HEK293 (cell line): ENCODE measurements around the gene RASEF.

ENCODE experiments used
- CTCF ChIA-PET: fragments of 350-600 bp; formaldehyde crosslinking; extraction: SDS; loops from one replicate; lab custom pipeline; 2021; ENCODE audit warnings: antibody characterized with exemption; lab: Yijun Ruan, JAX
- POLR2A ChIA-PET: fragments of 300-600 bp; formaldehyde crosslinking; extraction: SDS; loops from one replicate; lab custom pipeline; 2020; ENCODE audit warnings: antibody characterized with exemption, inconsistent platforms; lab: Yijun Ruan, JAX
- H3K27ac ChIP-seq: fragments of 200-500 bp; sonication (Bioruptor generic); 2 replicates; pipeline ENCODE4 v1.5.1; 2014; ENCODE audit warnings: low read depth, low read length, control low read depth, inconsistent platforms; ENCODE audit errors: extremely low read depth
- H3K36me3 ChIP-seq, 2 experiments: fragments of 200-500 bp in 1 of 2; sonication (Bioruptor generic) in 1 of 2; 1 replicate in 1 of 2; 2 replicates in 1 of 2; pipeline ENCODE4 v1.5.1; 2014 to 2017; ENCODE audit warnings: inconsistent platforms in 2 of 2, low read length in 2 of 2; ENCODE audit not compliant: control insufficient read depth in 2 of 2, insufficient read depth in 1 of 2
- H3K4me1 ChIP-seq: fragments of 200-500 bp; sonication (Bioruptor generic); 2 replicates; pipeline ENCODE4 v1.5.1; 2014; ENCODE audit warnings: mild to moderate bottlenecking, low read length, inconsistent platforms; ENCODE audit not compliant: control insufficient read depth, insufficient read depth
- H3K4me3 ChIP-seq: 2 replicates; pipeline ENCODE4 v1.5.1; 2011; ENCODE audit warnings: low read depth, mild to moderate bottlenecking, control low read depth, low read length, moderate library complexity
- H3K9me3 ChIP-seq: fragments of 200-500 bp; sonication (Bioruptor generic); 2 replicates; pipeline ENCODE4 v1.5.1; 2014; ENCODE audit warnings: low read depth, low read length, inconsistent platforms; ENCODE audit not compliant: control insufficient read depth, insufficient read depth
- FEZF1 ChIP-seq: fragments of 450-650 bp; formaldehyde crosslinking; IDR thresholded peaks from 2 replicates; pipeline ENCODE4 v1.5.1; 2016; ENCODE audit warnings: missing biosample characterization, missing genetic modification characterization
- GLI2 ChIP-seq: fragments of 450-650 bp; formaldehyde crosslinking; IDR thresholded peaks from 2 replicates; pipeline ENCODE4; 2017; ENCODE audit warnings: missing biosample characterization, missing genetic modification characterization, low read depth, borderline replicate concordance
- KLF1 ChIP-seq: fragments of 450-650 bp; formaldehyde crosslinking; IDR thresholded peaks from 2 replicates; pipeline ENCODE4 v1.5.1; 2016; ENCODE audit warnings: missing biosample characterization, missing genetic modification characterization
- WT1 ChIP-seq: fragments of 450-650 bp; formaldehyde crosslinking; IDR thresholded peaks from 2 replicates; pipeline ENCODE4 v1.5.1; 2016; ENCODE audit warnings: missing biosample characterization, missing genetic modification characterization
- ZBTB48 ChIP-seq: fragments of 450-650 bp; formaldehyde crosslinking; IDR thresholded peaks from 2 replicates; pipeline ENCODE4 v1.5.1; 2016; ENCODE audit warnings: missing biosample characterization, missing genetic modification characterization
- ZFHX2 ChIP-seq: fragments of 450-650 bp; formaldehyde crosslinking; conservative IDR thresholded peaks from 2 replicates; pipeline ENCODE4 v1.5.1; 2016; ENCODE audit warnings: missing biosample characterization, missing genetic modification characterization
- ZFP3 ChIP-seq: fragments of 450-650 bp; formaldehyde crosslinking; IDR thresholded peaks from 2 replicates; pipeline ENCODE4 v1.5.1; 2016; ENCODE audit warnings: low read depth, missing biosample characterization, missing genetic modification characterization
- ZFP37 ChIP-seq: fragments of 450-650 bp; formaldehyde crosslinking; IDR thresholded peaks from 2 replicates; pipeline ENCODE4 v1.5.1; 2016; ENCODE audit warnings: missing biosample characterization, missing genetic modification characterization
- ZNF121 ChIP-seq: fragments of 450-650 bp; formaldehyde crosslinking; IDR thresholded peaks from 2 replicates; pipeline ENCODE4 v1.5.1; 2016; ENCODE audit warnings: missing biosample characterization, missing genetic modification characterization
- ZNF248 ChIP-seq: fragments of 450-650 bp; formaldehyde crosslinking; IDR thresholded peaks from 2 replicates; pipeline ENCODE4 v1.5.1; 2017; ENCODE audit warnings: missing biosample characterization, missing genetic modification characterization
- ZNF544 ChIP-seq: fragments of 450-650 bp; formaldehyde crosslinking; IDR thresholded peaks from 2 replicates; pipeline ENCODE4 v1.5.0; 2017; ENCODE audit warnings: missing biosample characterization, missing genetic modification characterization
- ZNF560 ChIP-seq: fragments of 450-650 bp; formaldehyde crosslinking; IDR thresholded peaks from 2 replicates; pipeline ENCODE4 v1.5.1; 2017; ENCODE audit warnings: missing biosample characterization, missing genetic modification characterization, borderline replicate concordance
- ZNF626 ChIP-seq: fragments of 450-650 bp; sonication (Bioruptor Pico); formaldehyde crosslinking; IDR thresholded peaks from 2 replicates; pipeline ENCODE4 v1.5.1; 2018; ENCODE audit warnings: missing biosample characterization, missing genetic modification characterization, inconsistent platforms
- ZNF654 ChIP-seq: fragments of 450-650 bp; formaldehyde crosslinking; IDR thresholded peaks from 2 replicates; pipeline ENCODE4 v1.5.1; 2016; ENCODE audit warnings: low read depth, missing biosample characterization, missing genetic modification characterization
- ZNF776 ChIP-seq: fragments of 450-650 bp; formaldehyde crosslinking; IDR thresholded peaks from 2 replicates; pipeline ENCODE4 v1.5.0; 2017; ENCODE audit warnings: missing biosample characterization, missing genetic modification characterization, borderline replicate concordance
- ZSCAN16 ChIP-seq: fragments of 450-650 bp; formaldehyde crosslinking; IDR thresholded peaks from 2 replicates; pipeline ENCODE4 v1.5.1; 2016; ENCODE audit warnings: missing biosample characterization, missing genetic modification characterization
- TF ChIP-seq, protein P1 (sequence below): fragments of 450-650 bp; formaldehyde crosslinking; IDR thresholded peaks from 2 replicates; pipeline ENCODE4 v1.5.1; 2016; ENCODE audit warnings: missing biosample characterization, missing genetic modification characterization
- TF ChIP-seq, protein P2 (sequence below): fragments of 450-650 bp; formaldehyde crosslinking; conservative IDR thresholded peaks from 2 replicates; pipeline ENCODE4 v1.5.1; 2016; ENCODE audit warnings: low read depth, missing biosample characterization, missing genetic modification characterization
- TF ChIP-seq, protein P3 (sequence below): fragments of 450-650 bp; formaldehyde crosslinking; IDR thresholded peaks from 2 replicates; pipeline ENCODE4 v1.5.1; 2017; ENCODE audit warnings: missing biosample characterization, mild to moderate bottlenecking, missing genetic modification characterization, moderate library complexity
- TF ChIP-seq, protein P4 (sequence below): fragments of 450-650 bp; formaldehyde crosslinking; IDR thresholded peaks from 2 replicates; pipeline ENCODE4 v1.5.1; 2016; ENCODE audit warnings: missing biosample characterization, missing genetic modification characterization

RASEF gene

DNA sequence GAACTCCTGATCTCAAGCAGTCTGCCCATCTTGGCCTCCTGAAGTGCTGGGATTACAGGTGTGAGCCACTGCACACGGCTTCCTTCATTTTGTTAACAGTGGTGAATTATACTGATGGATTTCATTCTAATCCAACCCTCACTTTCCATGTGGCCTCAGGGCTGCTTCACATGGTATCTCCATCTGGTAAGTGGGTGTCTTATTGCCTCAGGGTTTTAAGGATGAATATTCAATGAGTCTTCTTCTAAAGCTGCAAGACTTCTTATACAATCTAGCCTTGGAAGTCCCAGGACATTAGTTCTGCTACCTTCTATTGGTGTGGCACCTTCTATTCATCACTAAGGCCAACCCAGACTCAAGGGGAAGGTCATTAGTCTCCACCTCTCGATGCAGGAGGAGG, 8.7 kb upstream of the RASEF start (continued):
- TF ChIP-seq, protein P1, sequence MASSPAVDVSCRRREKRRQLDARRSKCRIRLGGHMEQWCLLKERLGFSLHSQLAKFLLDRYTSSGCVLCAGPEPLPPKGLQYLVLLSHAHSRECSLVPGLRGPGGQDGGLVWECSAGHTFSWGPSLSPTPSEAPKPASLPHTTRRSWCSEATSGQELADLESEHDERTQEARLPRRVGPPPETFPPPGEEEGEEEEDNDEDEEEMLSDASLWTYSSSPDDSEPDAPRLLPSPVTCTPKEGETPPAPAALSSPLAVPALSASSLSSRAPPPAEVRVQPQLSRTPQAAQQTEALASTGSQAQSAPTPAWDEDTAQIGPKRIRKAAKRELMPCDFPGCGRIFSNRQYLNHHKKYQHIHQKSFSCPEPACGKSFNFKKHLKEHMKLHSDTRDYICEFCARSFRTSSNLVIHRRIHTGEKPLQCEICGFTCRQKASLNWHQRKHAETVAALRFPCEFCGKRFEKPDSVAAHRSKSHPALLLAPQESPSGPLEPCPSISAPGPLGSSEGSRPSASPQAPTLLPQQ (tag by site-specific recombination), result no peak
- TF ChIP-seq, protein P2, sequence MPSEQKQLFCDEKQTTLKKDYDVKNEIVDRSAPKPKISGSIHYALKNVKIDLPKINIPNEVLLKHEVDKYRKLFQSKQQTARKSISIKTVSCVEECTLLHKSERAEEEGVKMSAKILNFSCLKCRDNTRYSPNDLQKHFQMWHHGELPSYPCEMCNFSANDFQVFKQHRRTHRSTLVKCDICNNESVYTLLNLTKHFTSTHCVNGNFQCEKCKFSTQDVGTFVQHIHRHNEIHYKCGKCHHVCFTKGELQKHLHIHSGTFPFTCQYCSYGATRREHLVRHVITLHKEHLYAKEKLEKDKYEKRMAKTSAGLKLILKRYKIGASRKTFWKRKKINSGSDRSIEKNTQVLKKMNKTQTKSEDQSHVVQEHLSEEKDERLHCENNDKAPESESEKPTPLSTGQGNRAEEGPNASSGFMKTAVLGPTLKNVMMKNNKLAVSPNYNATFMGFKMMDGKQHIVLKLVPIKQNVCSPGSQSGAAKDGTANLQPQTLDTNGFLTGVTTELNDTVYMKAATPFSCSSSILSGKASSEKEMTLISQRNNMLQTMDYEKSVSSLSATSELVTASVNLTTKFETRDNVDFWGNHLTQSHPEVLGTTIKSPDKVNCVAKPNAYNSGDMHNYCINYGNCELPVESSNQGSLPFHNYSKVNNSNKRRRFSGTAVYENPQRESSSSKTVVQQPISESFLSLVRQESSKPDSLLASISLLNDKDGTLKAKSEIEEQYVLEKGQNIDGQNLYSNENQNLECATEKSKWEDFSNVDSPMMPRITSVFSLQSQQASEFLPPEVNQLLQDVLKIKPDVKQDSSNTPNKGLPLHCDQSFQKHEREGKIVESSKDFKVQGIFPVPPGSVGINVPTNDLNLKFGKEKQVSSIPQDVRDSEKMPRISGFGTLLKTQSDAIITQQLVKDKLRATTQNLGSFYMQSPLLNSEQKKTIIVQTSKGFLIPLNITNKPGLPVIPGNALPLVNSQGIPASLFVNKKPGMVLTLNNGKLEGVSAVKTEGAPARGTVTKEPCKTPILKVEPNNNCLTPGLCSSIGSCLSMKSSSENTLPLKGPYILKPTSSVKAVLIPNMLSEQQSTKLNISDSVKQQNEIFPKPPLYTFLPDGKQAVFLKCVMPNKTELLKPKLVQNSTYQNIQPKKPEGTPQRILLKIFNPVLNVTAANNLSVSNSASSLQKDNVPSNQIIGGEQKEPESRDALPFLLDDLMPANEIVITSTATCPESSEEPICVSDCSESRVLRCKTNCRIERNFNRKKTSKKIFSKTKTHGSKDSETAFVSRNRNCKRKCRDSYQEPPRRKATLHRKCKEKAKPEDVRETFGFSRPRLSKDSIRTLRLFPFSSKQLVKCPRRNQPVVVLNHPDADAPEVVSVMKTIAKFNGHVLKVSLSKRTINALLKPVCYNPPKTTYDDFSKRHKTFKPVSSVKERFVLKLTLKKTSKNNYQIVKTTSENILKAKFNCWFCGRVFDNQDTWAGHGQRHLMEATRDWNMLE (tag by site-specific recombination), result no peak
- TF ChIP-seq ZBTB48 (tag by site-specific recombination) (no peak), WT1 (tag by site-specific recombination) (no peak), ZFHX2 (tag by site-specific recombination) (no peak), ZSCAN16 (tag by site-specific recombination) (no peak), ZNF560 (tag by site-specific recombination) (no peak), GLI2 (tag by site-specific recombination) (no peak), KLF1 (tag by site-specific recombination) (no peak), ZNF544 (tag by site-specific recombination) (no peak)
- TF ChIP-seq, protein P3, sequence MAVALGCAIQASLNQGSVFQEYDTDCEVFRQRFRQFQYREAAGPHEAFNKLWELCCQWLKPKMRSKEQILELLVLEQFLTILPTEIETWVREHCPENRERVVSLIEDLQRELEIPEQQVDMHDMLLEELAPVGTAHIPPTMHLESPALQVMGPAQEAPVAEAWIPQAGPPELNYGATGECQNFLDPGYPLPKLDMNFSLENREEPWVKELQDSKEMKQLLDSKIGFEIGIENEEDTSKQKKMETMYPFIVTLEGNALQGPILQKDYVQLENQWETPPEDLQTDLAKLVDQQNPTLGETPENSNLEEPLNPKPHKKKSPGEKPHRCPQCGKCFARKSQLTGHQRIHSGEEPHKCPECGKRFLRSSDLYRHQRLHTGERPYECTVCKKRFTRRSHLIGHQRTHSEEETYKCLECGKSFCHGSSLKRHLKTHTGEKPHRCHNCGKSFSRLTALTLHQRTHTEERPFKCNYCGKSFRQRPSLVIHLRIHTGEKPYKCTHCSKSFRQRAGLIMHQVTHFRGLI, result no peak

DNA sequence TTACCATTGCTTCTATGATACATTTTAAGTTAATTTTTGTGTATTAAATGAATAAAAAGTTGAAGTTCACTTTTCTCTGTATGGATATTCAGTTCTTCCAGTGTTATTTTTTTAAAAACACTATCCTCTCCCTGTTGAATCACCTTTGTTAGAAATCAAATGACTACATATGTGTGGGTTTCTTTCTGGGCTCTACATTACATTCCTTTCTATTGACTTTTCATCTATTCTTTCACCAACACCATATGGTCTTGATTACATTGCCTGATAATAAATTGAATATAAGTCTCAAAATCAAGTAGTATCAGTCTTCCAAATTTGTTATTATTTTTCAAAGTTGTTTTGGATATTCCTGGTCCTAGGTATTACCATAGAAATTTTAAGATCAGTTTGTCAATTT, 7.3 kb upstream of the RASEF start:
- no peaks in the 10 kb centered on the region for H3K9me3 ChIP-seq
- H3K4me3 ChIP-seq, result no peak overlapping the region
- peaks cover 0 to 2% of the 10 kb centered on the region in 2 experiments; a peak in 1 of 3 replicates for H3K36me3 ChIP-seq
- H3K4me1 ChIP-seq, result no peaks in the 10 kb centered on the region
- ChIA-PET CTCF (no interaction called here), POLR2A (no interaction called here)
- H3K27ac ChIP-seq, result no peak overlapping the region
- no peak for TF ChIP-seq KLF1 (tag by site-specific recombination)
- TF ChIP-seq ZFP3 (tag by site-specific recombination), result no peak
- no peak for TF ChIP-seq ZNF776
- no peak for TF ChIP-seq FEZF1 (tag by site-specific recombination)
- TF ChIP-seq ZFP37 (tag by site-specific recombination), result no peak
- TF ChIP-seq, all 188 proteins: peak for 0

DNA sequence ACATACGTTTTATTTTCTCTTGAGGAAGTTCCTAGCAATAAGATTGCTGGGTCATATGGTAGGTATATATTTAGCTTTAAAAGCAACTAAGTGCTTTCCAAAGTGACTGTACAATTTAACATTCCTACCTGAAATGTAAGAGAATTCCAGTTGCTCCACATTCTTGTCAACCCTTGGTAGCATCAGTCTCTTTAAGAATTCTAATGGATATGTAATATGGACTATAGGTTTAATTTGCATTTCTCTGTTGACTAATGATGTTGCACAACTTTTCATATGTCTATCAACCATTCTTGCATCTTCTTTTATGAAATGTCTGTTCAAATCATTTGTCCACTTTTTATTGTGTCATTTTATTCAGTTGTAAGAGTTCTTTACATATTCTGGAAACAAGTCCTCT, 6.7 kb upstream of the RASEF start:
- H3K4me1 ChIP-seq, result no peaks in the 10 kb centered on the region
- peaks cover 0 to 2% of the 10 kb centered on the region in 2 experiments; a peak in 1 of 3 replicates for H3K36me3 ChIP-seq
- no peak for TF ChIP-seq ZNF626
- TF ChIP-seq ZNF248, result no peak
- TF ChIP-seq ZNF654 (tag by site-specific recombination), result no peak
- TF ChIP-seq, protein P4, sequence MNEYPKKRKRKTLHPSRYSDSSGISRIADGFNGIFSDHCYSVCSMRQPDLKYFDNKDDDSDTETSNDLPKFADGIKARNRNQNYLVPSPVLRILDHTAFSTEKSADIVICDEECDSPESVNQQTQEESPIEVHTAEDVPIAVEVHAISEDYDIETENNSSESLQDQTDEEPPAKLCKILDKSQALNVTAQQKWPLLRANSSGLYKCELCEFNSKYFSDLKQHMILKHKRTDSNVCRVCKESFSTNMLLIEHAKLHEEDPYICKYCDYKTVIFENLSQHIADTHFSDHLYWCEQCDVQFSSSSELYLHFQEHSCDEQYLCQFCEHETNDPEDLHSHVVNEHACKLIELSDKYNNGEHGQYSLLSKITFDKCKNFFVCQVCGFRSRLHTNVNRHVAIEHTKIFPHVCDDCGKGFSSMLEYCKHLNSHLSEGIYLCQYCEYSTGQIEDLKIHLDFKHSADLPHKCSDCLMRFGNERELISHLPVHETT (tag by site-specific recombination), result no peak
- TF ChIP-seq ZNF121, result no peak
- ChIA-PET POLR2A (interaction anchor here (0.6 kb wide), 1 partner anchor 89 kb away, joined by 4 read pairs; no protein-coding TSS in a partner anchor), CTCF (no interaction called here)
- no peak overlapping the region for H3K4me3 ChIP-seq
- H3K9me3 ChIP-seq, result no peaks in the 10 kb centered on the region
- H3K27ac ChIP-seq, result no peak overlapping the region
